NCI-H510A treated with DMSO at 0.1 percent for 48 hours (cell line): Measurements from ENCODE around the gene ITGA1.
A peak's percentile ranks its signal among the peaks of the same experiment; 100 is the strongest.
"Not testable (repeated sequence)": the region's sequence is repeated elsewhere in the genome, so short reads cannot be mapped to it uniquely, and the experiment has no call there.

Experiments used
- DNase-seq: peaks from one replicate; lab custom pipeline; 2025; lab: John Stamatoyannopoulos, UW

The ITGA1 gene

DNA sequence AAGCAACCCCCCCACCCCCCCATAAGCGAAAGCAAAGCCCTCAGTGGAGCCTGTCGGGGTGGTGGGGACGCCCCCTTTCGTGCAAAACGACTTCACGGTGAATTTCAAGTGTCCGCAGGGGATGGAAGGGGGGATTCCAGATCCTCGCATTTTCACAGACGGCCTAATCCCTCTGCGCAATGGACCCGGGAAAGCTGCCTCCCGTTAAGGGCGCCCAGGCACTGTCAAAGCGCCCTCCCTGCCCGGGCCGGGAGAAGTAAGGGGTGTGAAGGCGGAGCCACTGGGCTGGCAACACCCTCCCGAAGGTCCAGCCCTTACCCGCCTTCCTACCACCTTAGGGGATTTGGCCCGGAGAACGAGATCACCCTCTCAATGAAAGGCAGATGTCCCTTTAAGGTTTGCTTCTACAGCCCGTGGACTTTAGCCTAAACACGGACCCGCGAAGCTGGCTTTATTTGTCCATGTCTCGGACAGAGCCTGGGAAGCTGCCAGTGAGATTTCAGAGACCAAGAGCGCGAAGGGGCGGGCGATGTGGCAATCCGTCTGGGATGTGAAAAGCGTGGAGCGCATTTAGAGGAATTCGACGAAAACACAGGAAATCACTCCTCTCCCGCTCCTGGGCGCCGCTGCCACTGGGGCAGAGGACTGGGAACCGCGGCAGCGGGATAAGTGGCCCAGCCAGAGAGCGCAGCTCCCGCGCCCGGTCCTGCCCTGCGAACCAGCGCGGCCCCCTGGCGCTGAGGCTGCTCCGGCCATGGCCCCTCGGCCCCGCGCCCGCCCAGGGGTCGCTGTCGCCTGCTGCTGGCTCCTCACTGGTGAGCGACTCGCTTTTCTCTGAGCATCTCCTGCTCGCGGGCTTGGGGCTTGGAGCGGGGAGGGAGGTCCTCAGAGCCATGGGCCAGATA, at the start of gene ITGA1, which contains the start of gene PELO:
Gene ITGA1, plus strand, starts transcription at position 317 of the 905 bp plus-strand sequence. Its CDS starts 438 bp downstream, at position 755.
Gene PELO, plus strand, starts transcription at position 317 of the 905 bp plus-strand sequence. CDS start 12,479 bp downstream, outside the sequence.
- peak; percentile 39 for DNase-seq

DNA sequence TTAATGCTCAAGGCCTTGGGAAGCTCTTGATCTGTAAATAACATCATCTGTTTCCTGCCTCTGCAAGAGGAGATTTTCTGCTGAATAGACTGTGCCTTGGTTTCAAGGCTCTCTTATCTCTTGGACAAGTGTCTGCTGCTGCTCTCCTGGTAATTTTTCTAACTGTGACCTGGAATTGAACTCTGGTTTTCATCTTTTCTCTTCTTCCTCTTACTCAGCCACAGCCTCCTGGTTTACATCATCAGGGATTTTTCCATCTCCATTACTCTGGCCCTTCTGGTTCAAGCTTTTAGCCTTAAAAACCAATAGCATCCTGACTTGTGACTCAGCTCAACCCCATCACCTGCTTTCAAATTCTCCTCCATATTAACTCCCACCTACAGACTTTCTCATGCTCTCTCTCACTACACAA, 49.6 kb upstream of the ITGA1 start:
- no peak for DNase-seq

DNA sequence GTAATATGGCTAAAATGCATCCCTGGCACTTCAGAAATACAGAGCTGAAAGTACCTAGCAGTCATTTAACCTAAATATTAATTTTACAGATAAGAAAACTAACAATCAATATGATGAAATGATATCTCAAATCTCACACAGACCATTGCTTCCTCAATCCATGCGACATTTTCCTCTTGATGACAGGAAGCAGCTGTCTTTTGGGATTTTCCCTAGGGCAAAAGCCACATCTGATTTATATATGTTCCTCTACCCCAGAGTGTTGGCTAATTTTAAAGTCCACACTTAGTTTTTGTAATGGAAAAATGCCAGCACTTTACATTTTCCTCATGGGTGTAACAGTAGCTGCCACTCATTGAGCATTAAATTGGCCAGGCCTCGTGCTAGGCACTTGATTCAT, 47.7 kb upstream of the ITGA1 start:
- DNase-seq = no peak

DNA sequence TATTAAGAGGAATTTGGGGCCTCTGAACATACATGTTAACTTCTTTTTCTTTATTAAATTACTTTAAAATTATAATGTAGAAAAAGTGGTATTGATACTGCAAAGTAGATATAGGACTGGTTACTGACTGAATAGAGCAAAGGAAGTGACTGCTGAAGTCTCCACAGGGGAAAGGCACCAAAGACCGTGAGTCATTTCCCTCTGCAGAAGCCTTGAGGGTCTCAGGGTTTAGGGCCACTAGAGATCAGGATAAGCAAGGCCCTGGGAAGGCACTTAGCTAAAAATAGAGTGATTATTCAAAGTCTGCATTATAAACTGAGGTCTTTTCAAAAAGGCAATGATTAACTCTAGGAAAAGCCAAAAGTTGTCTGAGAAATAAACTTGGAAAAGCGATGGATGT, 44.7 kb upstream of the ITGA1 start:
- DNase-seq = no peak

DNA sequence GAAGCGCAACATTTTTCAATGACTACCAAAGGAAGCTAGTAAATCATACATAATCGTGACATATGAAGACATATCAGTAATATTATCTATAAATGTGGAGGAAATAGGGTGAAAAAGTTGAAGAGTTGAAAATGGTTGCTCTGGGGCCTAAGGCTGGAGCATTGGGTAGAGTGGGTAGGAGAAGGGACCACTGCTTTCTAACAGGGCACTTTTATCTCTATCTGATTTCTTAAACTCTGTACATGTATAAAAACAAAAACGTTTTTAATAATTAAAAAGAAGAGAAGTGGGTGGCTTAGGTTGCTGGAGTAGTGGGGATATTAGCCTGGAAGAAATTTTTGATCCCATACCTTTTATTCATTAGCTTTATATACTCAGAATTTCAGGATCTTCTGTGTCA, 44.2 kb upstream of the ITGA1 start:
- no peak for DNase-seq

DNA sequence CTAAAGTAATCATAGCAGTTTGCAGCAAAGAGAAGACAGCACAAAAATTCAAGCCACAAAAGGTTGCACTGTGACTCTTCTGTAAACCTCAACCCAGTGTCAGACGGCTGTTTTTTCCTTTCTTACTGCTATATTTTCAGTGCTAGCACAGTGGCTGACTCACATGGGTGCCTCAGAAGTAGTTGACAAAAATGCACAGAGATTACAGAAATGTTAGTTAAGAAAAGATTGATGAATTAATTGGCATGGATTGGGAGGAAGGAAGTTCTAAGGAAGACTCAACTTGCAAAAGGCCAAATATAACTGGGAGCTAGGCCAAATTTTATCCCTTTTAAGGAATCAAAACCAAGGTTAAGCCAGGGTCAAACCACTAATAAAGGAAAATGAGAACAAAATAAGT, 43.7 kb upstream of the ITGA1 start:
- DNase-seq = no peak

DNA sequence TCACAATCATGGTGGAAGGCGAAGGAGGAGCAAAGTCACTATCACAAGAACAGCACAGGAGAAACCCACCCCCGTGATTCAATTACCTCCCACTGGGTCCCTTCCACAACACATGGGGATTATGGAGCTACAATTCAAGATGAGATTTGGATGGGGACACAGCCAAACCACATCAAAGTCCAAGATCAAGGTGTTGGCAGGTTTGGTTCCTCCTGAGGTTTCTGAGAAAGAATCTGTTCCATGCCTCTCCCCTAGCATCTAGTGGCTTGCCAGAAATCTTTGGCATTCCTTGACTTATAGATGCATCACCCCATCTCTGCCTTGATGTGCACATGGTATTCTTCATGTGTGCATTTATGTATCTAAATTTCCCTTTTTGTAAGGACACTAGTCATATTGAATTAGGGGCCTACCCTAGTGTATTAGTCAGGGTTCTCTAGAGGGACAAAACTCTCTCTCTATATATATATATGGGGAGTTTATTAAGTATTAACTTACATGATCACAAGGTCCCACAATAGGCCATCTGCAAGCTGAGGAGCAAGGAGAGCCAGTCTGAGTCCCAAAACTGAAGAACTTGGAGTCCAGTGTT, 42.8 kb upstream of the ITGA1 start:
- not testable (repeated sequence) for DNase-seq

DNA sequence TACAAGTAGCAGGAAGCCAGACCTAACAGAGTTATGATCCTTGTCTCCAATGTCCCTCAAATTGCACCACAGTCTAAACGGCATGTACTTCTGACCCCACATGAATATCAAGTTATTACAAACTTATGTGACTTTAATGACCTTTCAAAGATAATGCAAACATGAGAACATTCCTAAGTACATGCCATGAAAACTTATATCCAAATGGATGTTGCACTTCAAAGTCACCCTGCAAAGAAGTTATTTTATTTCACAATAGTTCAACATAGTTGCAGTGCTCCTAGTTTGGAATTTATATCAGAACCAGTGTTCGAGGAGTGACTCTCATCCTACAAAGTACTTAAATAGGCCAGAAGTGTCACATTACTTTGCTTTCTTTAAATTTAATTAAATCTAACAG, 41.2 kb upstream of the ITGA1 start:
- no peak for DNase-seq

DNA sequence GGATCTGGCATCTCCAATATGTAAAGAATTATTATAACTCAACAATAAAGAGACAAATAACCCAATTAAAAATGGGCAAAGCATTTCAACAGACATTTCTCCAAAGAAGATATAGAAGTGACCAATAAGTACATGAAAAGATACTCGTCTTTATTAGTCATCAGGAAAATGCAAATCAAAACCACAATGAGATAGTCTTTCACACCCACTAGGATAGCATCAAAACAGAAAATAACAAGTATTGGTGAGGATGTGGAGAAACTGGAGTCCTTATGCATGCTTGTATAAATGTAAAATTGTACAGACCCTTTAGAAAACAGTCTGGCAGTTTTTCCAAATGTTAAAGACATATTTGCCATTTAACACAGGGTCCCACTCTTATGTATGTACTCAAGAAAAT, 39.1 kb upstream of the ITGA1 start:
- DNase-seq = no peak

DNA sequence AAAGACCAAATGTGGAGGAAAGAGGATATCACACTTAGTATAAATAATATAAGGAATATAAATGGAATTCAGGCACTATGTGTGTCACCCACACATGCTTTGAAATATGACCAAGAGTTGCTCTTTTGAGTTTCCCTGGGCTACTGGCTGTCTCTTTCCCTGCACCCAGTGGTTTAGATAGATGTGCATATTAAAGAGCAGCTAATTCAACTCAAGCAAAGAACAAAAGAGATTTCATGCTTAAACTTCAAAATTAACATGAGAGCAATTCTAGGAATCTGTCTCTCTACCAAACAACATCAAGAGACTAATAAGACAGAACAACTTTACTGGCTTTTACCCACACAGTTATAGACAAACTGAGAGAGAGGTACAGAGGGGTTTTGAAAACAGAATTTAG, 38.0 kb upstream of the ITGA1 start:
- no peak for DNase-seq

DNA sequence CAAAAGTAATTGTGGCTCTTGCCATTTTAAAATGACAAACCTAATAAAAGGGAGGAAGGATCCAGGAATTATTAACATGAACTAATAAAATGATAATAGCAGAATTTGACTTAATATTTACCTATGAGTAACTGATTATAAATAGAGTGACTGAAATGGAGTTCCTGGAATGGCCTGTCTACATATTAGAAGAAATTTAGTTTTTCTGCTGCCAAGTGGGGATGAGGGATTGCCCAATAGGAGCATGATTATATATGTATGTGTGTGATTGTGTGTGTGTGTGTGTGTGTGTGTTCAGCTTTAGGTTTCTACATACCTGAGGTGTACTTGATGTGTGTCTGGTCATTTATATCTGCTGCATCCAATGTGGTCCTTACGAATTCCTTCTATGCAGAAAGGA, 36.6 kb upstream of the ITGA1 start:
- no peak for DNase-seq

DNA sequence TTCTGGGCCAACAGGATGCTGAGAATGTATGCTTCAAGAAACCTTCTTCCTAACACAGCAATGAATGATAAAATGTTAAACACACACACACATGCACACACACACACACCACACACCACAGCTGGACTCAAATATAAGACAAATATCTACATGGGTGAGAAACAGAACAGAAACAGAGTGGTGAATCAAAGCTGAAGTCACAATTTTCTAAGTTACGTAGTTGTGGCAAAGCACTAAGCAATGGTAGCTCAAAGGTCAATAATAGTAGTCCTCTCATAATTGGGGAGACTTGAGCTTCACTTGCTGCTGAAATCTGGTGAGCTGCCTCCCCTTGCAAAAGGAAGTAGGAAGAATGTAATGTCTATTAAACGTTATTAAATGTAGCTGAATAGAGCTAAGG, 33.7 kb upstream of the ITGA1 start:
- DNase-seq = no peak

DNA sequence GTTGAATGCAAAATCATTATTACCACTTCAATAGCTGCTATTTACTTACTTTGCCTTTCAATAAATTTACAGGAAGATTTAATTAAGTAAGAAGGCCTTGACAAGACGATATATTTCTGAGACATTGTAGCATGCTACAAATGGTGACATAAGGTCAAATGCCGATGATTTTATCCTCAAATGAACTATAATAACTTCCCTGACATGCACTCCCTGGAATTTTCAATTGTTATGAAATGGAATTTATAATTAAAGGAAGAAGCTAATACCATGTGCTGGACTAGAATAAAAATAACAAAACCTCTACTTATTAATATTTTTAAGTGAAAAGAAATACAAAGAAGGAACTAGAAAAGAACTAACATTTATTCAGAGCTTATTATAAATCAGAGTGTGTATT, 30.2 kb upstream of the ITGA1 start:
- DNase-seq = no peak

DNA sequence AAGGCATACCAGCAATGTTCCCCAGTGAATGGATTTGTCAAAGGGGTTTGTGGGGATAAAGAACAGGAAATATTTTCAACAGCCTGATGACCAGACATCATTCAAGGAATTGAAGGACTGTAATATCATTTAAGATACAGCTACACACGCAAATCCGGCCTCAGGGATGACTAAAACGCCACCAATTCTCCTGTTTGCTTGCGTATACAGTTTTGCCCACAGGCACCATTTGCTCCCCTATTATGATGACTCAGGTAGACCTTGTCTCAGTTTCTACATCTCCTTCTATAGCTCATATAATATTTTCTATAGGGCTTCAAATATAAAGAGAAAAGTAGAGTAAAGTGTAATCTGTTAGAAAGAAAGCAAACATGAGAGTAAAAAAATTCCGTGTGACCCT, 29.7 kb upstream of the ITGA1 start:
- no peak for DNase-seq

DNA sequence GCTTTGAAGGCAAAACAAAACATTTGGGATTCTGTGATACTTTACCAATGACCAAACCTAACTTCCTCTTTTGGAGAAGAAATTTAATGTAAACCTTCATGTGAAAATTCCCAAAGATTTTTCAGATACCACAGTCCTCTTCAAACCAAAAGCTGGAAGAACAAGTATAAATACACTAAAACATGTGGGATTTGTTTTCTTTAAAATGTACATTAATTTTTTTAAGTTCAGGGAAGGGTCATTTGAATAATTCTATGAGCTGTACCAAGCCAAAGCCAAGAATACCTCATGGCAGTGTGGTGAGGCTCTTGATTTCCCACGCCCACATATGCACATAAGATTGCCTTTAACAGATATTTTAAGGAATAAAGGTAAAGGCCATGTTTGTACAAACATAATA, 28.4 kb upstream of the ITGA1 start:
- no peak for DNase-seq

DNA sequence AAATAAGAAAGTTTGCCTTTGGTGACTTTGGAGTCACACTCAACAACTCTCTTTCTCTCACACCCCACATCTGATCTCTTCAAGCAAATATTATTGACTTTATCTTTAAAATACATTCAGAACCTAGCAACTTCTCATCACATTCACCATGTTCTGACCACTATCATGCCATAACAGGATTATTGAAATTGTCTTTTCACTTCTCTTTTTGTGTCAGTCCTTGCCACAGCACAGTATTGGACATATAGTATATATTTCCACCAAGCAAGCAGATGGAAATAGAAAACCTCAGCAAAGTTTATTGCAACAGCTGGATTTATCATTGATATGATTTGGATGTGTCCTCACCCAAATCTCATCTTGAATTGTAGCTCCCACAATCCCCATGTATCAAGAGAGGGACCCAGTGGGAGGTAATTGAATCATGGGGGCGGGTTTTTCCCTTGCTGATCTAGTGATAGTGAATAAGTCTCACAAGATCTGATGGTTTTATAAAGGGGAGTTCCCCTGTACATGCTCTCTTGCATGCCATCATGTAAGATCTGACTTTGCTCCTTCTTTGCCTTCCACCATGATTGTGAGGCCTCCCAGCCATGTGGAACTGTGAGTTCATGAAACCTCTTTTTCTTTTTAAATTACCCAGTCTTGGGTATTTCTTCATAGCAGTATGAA, 26.9 kb upstream of the ITGA1 start:
- DNase-seq = no peak

DNA sequence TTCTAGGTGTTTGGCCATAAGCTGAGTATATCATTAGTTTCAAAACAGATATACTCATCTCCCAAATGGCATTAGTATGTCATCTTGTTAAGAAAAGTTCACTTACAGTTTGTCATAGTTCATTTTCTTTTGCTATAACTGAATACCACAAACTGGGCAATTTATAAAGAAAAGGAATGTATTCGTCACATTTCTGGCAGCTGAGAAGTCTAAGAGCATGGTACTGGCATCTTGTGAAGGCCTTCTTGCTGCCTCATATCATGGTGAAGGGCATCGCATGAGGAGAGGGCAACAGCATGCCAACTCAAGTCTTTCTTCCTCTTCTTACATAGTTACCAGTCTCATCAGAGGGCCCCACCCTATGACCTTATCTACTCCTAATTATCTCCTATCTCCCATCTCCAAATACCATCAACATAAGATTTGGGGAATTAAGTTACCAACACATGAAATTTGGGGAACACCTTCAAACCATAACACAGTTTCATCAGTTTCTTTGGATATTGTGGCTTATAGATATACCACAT, 20.4 kb upstream of the ITGA1 start:
- DNase-seq = no peak

DNA sequence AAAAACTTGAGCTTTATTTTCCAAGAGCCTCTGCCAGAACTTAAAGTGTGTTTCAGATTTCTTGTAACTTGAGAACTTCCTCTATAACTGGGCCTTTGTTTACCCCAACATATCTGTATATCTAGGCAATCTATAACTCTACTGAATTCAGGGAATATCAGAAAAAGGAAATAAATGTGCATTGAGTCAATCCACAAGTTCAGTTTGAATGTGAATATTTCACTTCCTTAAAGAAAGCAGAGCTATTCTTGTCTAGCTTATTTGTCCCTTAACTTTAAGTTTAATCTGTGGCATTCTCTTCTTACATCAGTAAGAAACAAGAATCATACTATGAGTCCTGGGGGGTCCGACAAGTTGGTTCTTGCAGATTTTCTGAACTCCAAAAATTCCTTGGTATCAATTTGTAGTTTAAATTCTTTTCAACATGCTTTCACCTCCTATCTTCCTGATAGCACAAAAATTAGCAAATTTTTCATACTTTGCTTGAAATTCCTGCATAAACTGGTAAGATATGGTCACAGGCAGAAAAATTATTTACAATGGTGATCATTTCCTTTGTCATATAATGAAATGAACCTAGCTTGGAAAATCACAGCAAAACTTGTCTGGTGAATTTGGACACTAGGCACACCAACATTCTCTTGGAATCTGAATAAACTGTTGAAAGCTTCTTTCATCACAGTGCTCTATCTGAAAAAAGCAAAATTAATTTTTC, 19.8 kb upstream of the ITGA1 start:
- no peak for DNase-seq

DNA sequence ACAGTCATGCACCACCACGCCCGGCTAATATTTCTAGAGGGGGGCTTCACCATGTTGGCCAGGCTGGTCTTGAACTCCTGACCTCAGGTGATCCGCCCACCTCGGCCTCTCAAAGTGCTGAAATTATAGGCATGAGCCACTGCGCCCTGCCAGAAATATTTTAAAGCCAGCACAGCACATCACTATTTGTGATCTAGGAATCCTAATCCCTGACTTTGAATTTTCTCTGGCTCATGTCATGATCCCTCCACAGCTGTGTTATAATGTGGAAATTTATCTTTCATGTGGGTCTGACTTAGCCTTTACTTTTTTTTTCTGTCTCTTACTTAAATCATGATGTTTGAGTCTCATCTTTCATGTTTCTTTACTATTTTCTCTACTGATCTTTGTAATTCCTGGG, 18.7 kb upstream of the ITGA1 start:
- DNase-seq = no peak

DNA sequence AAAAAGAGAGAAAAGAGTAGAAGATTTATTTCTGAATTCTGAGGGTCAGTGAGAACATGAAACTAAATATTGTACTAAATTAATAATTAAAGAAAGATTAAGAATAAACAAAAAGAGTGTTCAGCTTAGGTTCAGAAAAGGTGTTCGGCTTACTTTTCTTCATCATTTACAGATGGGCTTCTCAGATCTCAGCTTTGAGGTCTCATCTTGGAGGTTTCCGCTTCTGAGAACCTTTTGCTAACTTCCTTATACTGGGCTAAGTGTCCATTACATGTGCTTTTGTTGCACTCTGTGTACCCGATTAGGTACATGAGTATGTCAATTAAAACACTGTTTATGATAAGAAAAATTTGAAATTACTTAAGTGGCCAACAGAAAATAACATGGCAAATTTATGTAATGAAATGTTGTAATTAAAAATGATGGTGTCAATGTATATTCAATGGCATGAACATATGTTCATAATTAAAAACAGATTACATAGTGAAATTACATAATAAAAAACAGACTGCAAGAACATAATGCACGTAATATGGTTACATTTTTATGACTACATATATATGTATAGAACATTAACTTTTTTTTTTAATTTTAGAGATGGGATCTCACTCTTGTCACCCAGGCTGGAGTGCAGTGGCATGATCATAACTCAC, 17.3 kb upstream of the ITGA1 start:
- no peak for DNase-seq

DNA sequence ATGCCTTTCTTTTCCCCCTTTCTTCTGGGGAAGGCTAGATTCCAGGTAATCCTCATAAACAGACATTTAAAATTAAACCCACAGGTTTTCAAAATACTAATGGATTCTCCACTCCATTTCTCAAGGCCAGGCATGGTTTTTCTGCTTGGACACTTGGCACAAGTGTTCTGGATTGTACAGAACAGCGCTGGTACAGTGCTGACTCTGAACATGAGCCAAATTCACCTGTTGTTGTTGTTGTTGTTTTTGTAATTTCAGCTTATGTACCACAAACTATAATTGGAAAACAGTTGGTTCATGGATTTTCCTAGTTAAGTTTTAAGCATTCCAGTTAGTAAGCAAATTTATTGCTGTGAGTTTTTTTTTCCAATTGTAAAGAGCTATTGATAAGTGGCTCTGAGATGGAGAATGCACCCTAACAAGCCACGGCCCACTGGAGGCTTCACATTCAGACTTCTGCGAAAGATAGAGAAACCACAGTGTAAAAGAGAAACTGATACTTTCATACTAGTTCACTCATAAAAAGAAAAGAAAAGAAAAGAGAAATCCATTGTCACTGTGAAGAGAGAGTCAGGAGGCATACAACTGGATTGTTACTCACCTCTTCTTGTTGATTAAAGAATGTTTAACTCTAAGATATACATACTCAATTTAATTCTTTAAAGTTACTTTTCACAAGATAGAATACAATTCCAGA, 16.2 kb upstream of the ITGA1 start:
- DNase-seq = no peak
